HepG2 (cell line): ENCODE results near the gene TRAPPC12. TPM values are rescaled to one million over a fixed set of nuclear protein-coding genes. Genes with fewer than 3 reads are reported as not detected.
A peak's percentile ranks its signal among the peaks of the same experiment; 100 is the strongest.

ENCODE experiments used
- ATAC-seq: fragments of 200-7000 bp; cut with Tn5 transposase; 3 replicates; pipeline ENCODE4 v1.9.1; 2020; ENCODE audit warnings: mild to moderate bottlenecking, moderate library complexity
- BruUV-seq: library from RNA; stranded (reverse); fragments of 400-500 nt; replicated peaks from 2 replicates; lab custom pipeline; 2021; lab: Mats Ljungman, UMichigan
- CTCF ChIA-PET: fragments of 300-600 bp; formaldehyde crosslinking; extraction: SDS; loops from one replicate; lab custom pipeline; 2021; ENCODE audit warnings: low total read pairs, inconsistent platforms, low intra/inter-chr PET ratio; lab: Yijun Ruan, JAX
- POLR2A ChIA-PET: fragments of 350-600 bp; sonication (Branson Sonifier 250); formaldehyde crosslinking; loops from one replicate; lab custom pipeline; 2020; ENCODE audit warnings: antibody characterized with exemption, inconsistent platforms; lab: Yijun Ruan, JAX
- DNase-seq: peaks from one replicate; pipeline ENCODE4 v3.0.0-alpha.2; 2015; ENCODE audit warnings: low spot score
- FAIRE-seq: peaks from 3 replicates; lab custom pipeline; 2011; peaks lifted over from hg19 to GRCh38; lab: Jason Lieb, UNC
- H2AFZ ChIP-seq: one replicate; pipeline ENCODE4 v1.6.1; 2011; ENCODE audit warnings: low read length, inconsistent platforms
- H3K27ac ChIP-seq: fragments of 300-600 bp; 3 replicates; pipeline ENCODE4 v1.8.0; 2011; ENCODE audit warnings: mixed run types, mild to moderate bottlenecking, mixed read lengths, low read length, inconsistent platforms; ENCODE audit not compliant: insufficient read depth; ENCODE audit errors: extremely low read length
- H3K27me3 ChIP-seq, 2 experiments: fragments of 200-600 bp in 1 of 2; 2 replicates in 1 of 2; 3 replicates in 1 of 2; pipeline versions ENCODE4 v1.6.0 to v1.8.0; 2011; ENCODE audit warnings: low read length in 2 of 2, mild to moderate bottlenecking in 2 of 2, moderate library complexity in 2 of 2, inconsistent platforms in 1 of 2; ENCODE audit not compliant: insufficient read depth in 2 of 2, control insufficient read depth in 1 of 2
- H3K36me3 ChIP-seq, 2 experiments: fragments of 200-600 bp in 1 of 2; replicated peaks in 1 of 2; 2 replicates in 1 of 2; 3 replicates in 1 of 2; pipeline versions ENCODE4 v1.5.1 to v1.8.0; 2011; ENCODE audit warnings: low read length in 2 of 2, inconsistent platforms in 1 of 2; ENCODE audit not compliant: insufficient read depth in 2 of 2, control insufficient read depth in 1 of 2
- H3K4me1 ChIP-seq: 2 replicates; pipeline ENCODE4 v1.5.1; 2012; ENCODE audit warnings: low read length, inconsistent platforms; ENCODE audit not compliant: insufficient read depth
- H3K4me2 ChIP-seq: 2 replicates; pipeline ENCODE4 v1.6.0; 2011; ENCODE audit warnings: low read depth, low read length, inconsistent platforms
- H3K4me3 ChIP-seq, 3 experiments: fragments of 200-600 bp in 1 of 3; sonication (generic), shearing (Covaris generic) in 1 of 3; replicated peaks in 1 of 3; 2 replicates each; pipeline ENCODE4 v1.5.1; 2011 to 2016; ENCODE audit warnings: low read length in 3 of 3, inconsistent platforms in 2 of 3, low read depth in 2 of 3, mild to moderate bottlenecking in 2 of 3, control low read depth in 1 of 3, mixed read lengths in 1 of 3; ENCODE audit not compliant: insufficient read depth in 1 of 3
- H3K79me2 ChIP-seq: one replicate; pipeline ENCODE4 v1.6.1; 2011; ENCODE audit warnings: low read length, inconsistent platforms; ENCODE audit not compliant: insufficient read depth
- H3K9ac ChIP-seq: 2 replicates; pipeline ENCODE4 v1.6.0; 2011; ENCODE audit warnings: mild to moderate bottlenecking, low read depth, low read length, inconsistent platforms; ENCODE audit not compliant: insufficient read depth
- H3K9me3 ChIP-seq: 2 replicates; pipeline ENCODE4 v1.5.1; 2012; ENCODE audit warnings: mild to moderate bottlenecking, low read length
- H4K20me1 ChIP-seq: 2 replicates; pipeline ENCODE4 v1.6.0; 2011; ENCODE audit warnings: inconsistent platforms, mild to moderate bottlenecking, low read length, moderate library complexity; ENCODE audit not compliant: insufficient read depth
- CEBPB ChIP-seq: IDR thresholded peaks from 2 replicates; pipeline ENCODE4 v1.6.1; 2011; ENCODE audit warnings: low read depth, low read length, improper control_type of control experiment, borderline replicate concordance
- HOXA7 ChIP-seq: sonication (generic); formaldehyde crosslinking; IDR thresholded peaks from 2 replicates; pipeline ENCODE4 v1.8.1; 2022; ENCODE audit warnings: mild to moderate bottlenecking, missing genetic modification reagents, moderate library complexity
- MZF1 ChIP-seq: sonication (generic); formaldehyde crosslinking; IDR thresholded peaks from 2 replicates; pipeline ENCODE4 v1.8.1; 2023; ENCODE audit warnings: mild to moderate bottlenecking, missing genetic modification reagents, borderline replicate concordance
- ZNF513 ChIP-seq: sonication (generic); formaldehyde crosslinking; conservative IDR thresholded peaks from 2 replicates; pipeline ENCODE4 v1.5.0; 2020; ENCODE audit warnings: missing genetic modification reagents
- ZNF589 ChIP-seq: sonication (generic); formaldehyde crosslinking; conservative IDR thresholded peaks from 2 replicates; pipeline ENCODE4 v1.8.0; 2022; ENCODE audit warnings: mild to moderate bottlenecking, moderate library complexity, missing genetic modification reagents
- WGBS: methylation state at CpG from one replicate; pipeline ENCODE4 v1.1.6; 2017; ENCODE audit warnings: low lambda C conversion rate; 5-methylcytosine and 5-hydroxymethylcytosine counted together
- in situ Hi-C: cut with HindIII; loops from 2 replicates; pipeline ENCODE4 v1.10.0; 2017; ENCODE audit warnings: low pct_unique_long_range_greater_than_20kb; ENCODE audit not compliant: extremely low pct_ligation_motif_present
- intact Hi-C: fragments of 100-400 bp; cut with micrococcal nuclease; formaldehyde crosslinking; loops from one replicate; pipeline ENCODE4 v1.10.0; 2022; ENCODE audit not compliant: unreplicated experiment
- polyA plus RNA-seq, 8 experiments: library from polyadenylated mRNA; depleted of rRNA in 3 of 8; stranded (reverse) in 7 of 8; unstranded in 1 of 8; fragments of >200 nt; fragmentation: Illumina TruSeq in 4 of 8; extraction: Trizol in 4 of 8; gene quantifications; 2 replicates each; pipeline versions ENCODE4 v1.2.1 to v1.2.3, GENCODE V29; 2011 to 2016; ENCODE audit warnings: low read depth in 4 of 8, missing spikeins in 1 of 8, mixed read lengths in 1 of 8; ENCODE audit not compliant: insufficient read depth in 1 of 8
- total RNA-seq, 5 experiments: library from RNA; depleted of rRNA; stranded (reverse); fragments of >200 nt; fragmentation: Illumina TruSeq; extraction: Trizol; gene quantifications; 2 replicates each; pipeline ENCODE4 v1.2.3, GENCODE V29; 2016; ENCODE audit warnings: low read depth in 1 of 5

The TRAPPC12 gene
- total and polyA plus RNA-seq, 2 of the 13 experiments (the other 11 are each of a cell fraction or from before 2014, with no cell fraction given), result 46.4 to 97.7 TPM

DNA sequence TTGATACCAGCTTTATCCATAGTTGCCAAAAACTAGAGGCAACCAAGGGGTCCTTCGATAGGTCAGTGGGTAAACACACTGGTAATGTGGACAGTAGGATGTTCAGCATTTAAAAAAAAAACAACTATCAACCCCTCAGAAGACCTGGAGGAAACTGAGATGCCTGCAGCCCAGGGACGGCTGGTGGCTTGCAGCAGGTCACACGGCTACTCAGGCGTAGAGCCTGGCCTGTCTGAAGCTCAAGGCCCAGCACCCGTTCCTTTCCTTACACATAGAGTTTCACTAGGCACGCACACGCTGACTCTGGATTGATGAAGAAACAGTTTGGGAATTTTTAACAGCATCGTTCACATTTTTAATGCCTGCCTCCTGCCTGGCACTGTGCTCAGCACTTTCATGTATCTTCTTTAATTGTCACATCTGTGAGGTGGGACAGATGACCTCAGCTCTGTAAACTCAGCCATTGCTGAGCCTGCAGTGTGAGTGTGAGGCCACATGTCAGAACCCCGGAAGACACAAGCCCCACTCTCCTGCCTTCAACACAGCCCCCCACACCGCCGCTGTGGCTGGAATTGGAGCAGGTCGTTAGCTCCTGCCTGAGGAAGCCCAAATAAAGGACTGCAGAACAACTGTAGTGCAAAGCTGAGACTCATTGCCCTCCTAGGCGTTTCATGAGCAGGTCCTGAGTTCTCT, 40.7 kb downstream of the TRAPPC12 start (continued):
- TF ChIP-seq ZNF513 (CRISPR knock-in tag), result no peak
- no peak for TF ChIP-seq MZF1 (CRISPR knock-in tag)
- TF ChIP-seq ZNF589, result no peak
- TF ChIP-seq, all 625 proteins: peak for 0

DNA sequence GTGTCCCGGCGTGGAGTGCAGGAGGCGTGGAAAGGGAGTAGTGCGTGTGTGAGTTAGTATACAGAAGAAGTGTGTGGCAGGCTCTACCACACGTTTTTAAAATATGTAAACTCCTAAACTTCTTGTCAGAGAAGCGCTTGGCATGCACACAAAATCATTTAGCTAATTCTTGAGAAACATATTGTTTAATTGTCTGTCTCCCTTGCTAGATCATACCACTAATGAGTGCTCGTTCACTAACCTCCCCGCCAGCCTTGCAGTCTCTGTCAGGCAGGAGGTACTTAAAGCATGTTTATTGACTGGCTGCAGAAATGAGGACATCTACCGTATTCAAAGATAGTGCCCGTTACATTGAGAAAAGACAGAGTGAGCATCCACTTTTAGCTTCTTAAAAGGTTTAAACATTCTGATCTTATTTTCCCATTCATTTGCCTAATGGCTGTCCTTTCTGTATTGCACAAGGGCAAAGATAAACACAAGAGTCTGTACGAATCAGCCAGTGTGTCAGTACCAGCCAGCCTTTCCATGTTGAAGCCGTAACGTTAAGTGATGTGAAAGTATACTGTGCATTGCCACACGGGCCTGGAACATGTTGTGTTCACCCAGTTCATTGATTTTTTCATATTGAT, 41.4 kb downstream of the TRAPPC12 start:
- in situ Hi-C loops (no loop called here), intact Hi-C loops (no loop called here)
- no peak overlapping the region for H2AFZ ChIP-seq
- peaks cover 33 to 72% of the 10 kb centered on the region in 2 experiments for H3K36me3 ChIP-seq
- POLR2A ChIA-PET, result no interaction called here
- ATAC-seq (no peak), DNase-seq (no peak), FAIRE-seq (no peak)
- H3K9me3 ChIP-seq, result no peaks in the 10 kb centered on the region
- peaks cover 16% of the 10 kb centered on the region for H3K4me1 ChIP-seq
- no peak overlapping the region for H3K4me2 ChIP-seq
- BruUV-seq, result no TSS peak
- 91% methylated on average over 14 of the region's 14 CpGs for WGBS
- no peak overlapping the region for H3K27ac ChIP-seq
- H3K27me3 ChIP-seq, result no peaks in the 10 kb centered on the region
- CTCF ChIA-PET, result no interaction called here
- H3K79me2 ChIP-seq, result no peaks in the 10 kb centered on the region
- H3K9ac ChIP-seq, result no peak overlapping the region
- H3K4me3 ChIP-seq, result no peak overlapping the region
- H4K20me1 ChIP-seq, result no peaks in the 10 kb centered on the region
- 0 out of 2 replicates have a peak, but pooled peaks have one; percentile 14 for TF ChIP-seq CEBPB
- no peak for TF ChIP-seq HOXA7 (CRISPR knock-in tag)
